Fibroblast of mammary gland (primary cell): ENCODE measurements around the gene PTPN7.

ENCODE experiments used
- DNase-seq: peaks from one replicate; pipeline ENCODE4 v3.0.0-alpha.2; 2010; ENCODE audit warnings: low read depth
- H3K4me3 ChIP-seq: 2 replicates; pipeline ENCODE4 v1.5.1; 2011; ENCODE audit warnings: low read depth, mild to moderate bottlenecking, low read length, moderate library complexity; ENCODE audit not compliant: control insufficient read depth
- CTCF ChIP-seq: conservative IDR thresholded peaks from 2 replicates; pipeline ENCODE4 v1.5.1; 2011; ENCODE audit warnings: low read depth, low read length, inconsistent platforms; ENCODE audit not compliant: control insufficient read depth, insufficient read depth

The PTPN7 gene

GRCh38 chr1:202161151-202162046, 997 bp upstream of the PTPN7 start:
- no peak for TF ChIP-seq CTCF

GRCh38 chr1:202159534-202160371, 649 bp downstream of the PTPN7 start:
- TF ChIP-seq CTCF, result no peak
- no peak overlapping the region for H3K4me3 ChIP-seq
- no peak for DNase-seq

More at GRCh38 chr1:202161151-202162046, 997 bp upstream of the PTPN7 start:
- H3K4me3 ChIP-seq, result no peak overlapping the region
- no peak for DNase-seq

- TF ChIP-seq CTCF, result no peak
- DNase-seq, result no peak
- no peak overlapping the region for H3K4me3 ChIP-seq
Observed at GRCh38 chr1:202158810-202159533, 1.4 kb downstream of the PTPN7 start.

GRCh38 chr1:202157945-202158344, 2.5 kb downstream of the PTPN7 start:
- no peak for DNase-seq
- H3K4me3 ChIP-seq, result no peak overlapping the region
- TF ChIP-seq CTCF, result no peak

GRCh38 chr1:202156590-202156989, 3.8 kb downstream of the PTPN7 start:
- H3K4me3 ChIP-seq, result no peak overlapping the region
- no peak for TF ChIP-seq CTCF
- no peak for DNase-seq

- H3K4me3 ChIP-seq, result no peak overlapping the region
- TF ChIP-seq CTCF, result no peak
- peak; percentile 28 for DNase-seq
Observed at GRCh38 chr1:202155478-202156021, 4.9 kb downstream of the PTPN7 start.
